ENCODE results near the gene SMOC2. TPM values are rescaled to one million over a fixed set of nuclear protein-coding genes. Genes with fewer than 3 reads are reported as not detected.

Gene SMOC2
- total and polyA plus RNA-seq, 2 of the 13 experiments (the other 11 are each of a cell fraction or from before 2014, with no cell fraction given) = not detected

DNA sequence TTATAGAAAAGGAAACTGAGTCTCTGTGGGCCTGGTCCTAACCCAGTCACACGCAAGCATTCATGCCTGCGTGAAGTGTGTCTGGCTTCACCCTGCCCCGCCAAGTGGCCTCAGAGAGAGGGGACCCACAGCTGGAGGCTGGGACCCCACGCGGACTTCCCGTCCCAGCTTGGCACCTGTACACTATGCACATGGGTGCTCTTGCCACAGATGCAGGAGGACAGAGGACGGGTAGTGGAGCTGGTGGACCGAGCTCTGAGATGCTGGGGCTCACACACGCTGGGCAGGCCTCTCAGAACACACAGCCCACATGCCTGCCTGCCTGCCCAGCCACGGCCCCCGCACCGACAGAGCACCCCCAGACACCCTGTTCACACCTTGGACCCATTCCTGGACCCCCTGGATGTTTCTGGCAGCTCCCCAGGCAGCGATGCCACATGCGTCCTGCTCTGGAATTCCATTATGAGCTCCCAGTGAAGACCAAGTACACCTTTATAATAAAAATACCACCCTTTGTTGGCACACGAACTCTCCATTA lies 24.9 kb upstream of the SMOC2 start (continued):
- TF ChIP-seq, protein P1, sequence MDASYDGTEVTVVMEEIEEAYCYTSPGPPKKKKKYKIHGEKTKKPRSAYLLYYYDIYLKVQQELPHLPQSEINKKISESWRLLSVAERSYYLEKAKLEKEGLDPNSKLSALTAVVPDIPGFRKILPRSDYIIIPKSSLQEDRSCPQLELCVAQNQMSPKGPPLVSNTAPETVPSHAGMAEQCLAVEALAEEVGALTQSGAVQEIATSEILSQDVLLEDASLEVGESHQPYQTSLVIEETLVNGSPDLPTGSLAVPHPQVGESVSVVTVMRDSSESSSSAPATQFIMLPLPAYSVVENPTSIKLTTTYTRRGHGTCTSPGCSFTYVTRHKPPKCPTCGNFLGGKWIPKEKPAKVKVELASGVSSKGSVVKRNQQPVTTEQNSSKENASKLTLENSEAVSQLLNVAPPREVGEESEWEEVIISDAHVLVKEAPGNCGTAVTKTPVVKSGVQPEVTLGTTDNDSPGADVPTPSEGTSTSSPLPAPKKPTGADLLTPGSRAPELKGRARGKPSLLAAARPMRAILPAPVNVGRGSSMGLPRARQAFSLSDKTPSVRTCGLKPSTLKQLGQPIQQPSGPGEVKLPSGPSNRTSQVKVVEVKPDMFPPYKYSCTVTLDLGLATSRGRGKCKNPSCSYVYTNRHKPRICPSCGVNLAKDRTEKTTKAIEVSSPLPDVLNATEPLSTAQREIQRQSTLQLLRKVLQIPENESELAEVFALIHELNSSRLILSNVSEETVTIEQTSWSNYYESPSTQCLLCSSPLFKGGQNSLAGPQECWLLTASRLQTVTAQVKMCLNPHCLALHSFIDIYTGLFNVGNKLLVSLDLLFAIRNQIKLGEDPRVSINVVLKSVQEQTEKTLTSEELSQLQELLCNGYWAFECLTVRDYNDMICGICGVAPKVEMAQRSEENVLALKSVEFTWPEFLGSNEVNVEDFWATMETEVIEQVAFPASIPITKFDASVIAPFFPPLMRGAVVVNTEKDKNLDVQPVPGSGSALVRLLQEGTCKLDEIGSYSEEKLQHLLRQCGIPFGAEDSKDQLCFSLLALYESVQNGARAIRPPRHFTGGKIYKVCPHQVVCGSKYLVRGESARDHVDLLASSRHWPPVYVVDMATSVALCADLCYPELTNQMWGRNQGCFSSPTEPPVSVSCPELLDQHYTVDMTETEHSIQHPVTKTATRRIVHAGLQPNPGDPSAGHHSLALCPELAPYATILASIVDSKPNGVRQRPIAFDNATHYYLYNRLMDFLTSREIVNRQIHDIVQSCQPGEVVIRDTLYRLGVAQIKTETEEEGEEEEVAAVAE (CRISPR knock-in tag; IDR thresholded peaks at IDR 0.05; ENCODE audit: borderline replicate concordance) = no peak
- no peak for TF ChIP-seq ZNF121 (CRISPR knock-in tag; IDR thresholded peaks at IDR 0.05)
- TF ChIP-seq ZNF605 (CRISPR knock-in tag; IDR thresholded peaks at IDR 0.05) = no peak
- no peak for TF ChIP-seq CHD2 (IDR thresholded peaks at IDR 0.05; ENCODE audit: low read depth, low read length)
- TF ChIP-seq WIZ (CRISPR knock-in tag; IDR thresholded peaks at IDR 0.05) = no peak
- TF ChIP-seq TFE3 (CRISPR knock-in tag; IDR thresholded peaks at IDR 0.05) = no peak

DNA sequence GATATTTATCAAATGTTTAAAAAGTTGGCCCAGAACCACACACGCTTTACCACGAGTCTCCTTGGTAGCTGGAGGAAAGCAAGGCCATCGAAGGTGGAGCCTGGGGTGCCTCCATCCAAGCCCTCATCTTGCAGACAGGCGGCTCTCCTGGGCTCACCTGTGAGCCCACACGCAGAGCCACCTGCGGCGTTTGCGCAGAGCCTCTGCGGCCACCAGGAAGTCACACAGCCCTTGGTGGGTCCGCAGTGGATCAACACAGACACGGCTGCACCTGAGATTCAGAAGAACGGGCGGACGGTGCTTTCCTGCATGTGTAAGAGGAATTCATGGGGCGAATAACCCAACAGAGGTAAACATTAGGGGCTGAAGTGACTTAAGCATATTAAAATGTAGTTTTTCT lies 24.5 kb upstream of the SMOC2 start:
- Histone ChIP-seq H3K27me3 (ENCODE audit: control insufficient read depth in 1 of 2, insufficient read depth in 2 of 2, low read length in 2 of 2) (peaks cover 22 to 95% of the 10 kb centered on the region in 2 experiments), H3K9me3 (ENCODE audit: low read length) (no peaks in the 10 kb centered on the region), H2AFZ (ENCODE audit: low read length) (no peak overlapping the region), H3K36me3 (replicated peaks in 1 of 2; ENCODE audit: control insufficient read depth in 1 of 2, insufficient read depth in 2 of 2, low read length in 2 of 2) (no peaks in the 10 kb centered on the region), H3K4me2 (ENCODE audit: low read depth, low read length) (no peak overlapping the region), H3K27ac (ENCODE audit: extremely low read length, insufficient read depth, low read length) (no peak overlapping the region), H3K4me1 (ENCODE audit: insufficient read depth, low read length) (no peaks in the 10 kb centered on the region), H4K20me1 (ENCODE audit: insufficient read depth, low read length) (no peaks in the 10 kb centered on the region; the same call in 1 of the 2 replicates), H3K4me3 (replicated peaks in 1 of 3; ENCODE audit: insufficient read depth in 1 of 3, low read depth in 2 of 3, low read length in 3 of 3) (no peak overlapping the region), H3K79me2 (ENCODE audit: insufficient read depth, low read length) (no peaks in the 10 kb centered on the region), H3K9ac (ENCODE audit: insufficient read depth, low read depth, low read length) (no peak overlapping the region)
- DNase-seq (ENCODE audit: low spot score) = no peak
- BruUV-seq (replicated peaks) = no TSS peak
- 49% methylated on average over 15 of the region's 15 CpGs for WGBS (ENCODE audit: low lambda C conversion rate)
- POLR2A ChIA-PET = no interaction called here
- CTCF ChIA-PET (ENCODE audit: low intra/inter-chr PET ratio, low total read pairs) = no interaction called here
- no peak for TF ChIP-seq MEF2D (CRISPR knock-in tag; IDR thresholded peaks at IDR 0.05)
- no peak for TF ChIP-seq SP1 (IDR thresholded peaks at IDR 0.05)
- no peak for TF ChIP-seq SP1 (CRISPR knock-in tag; IDR thresholded peaks at IDR 0.05)
- no peak for TF ChIP-seq ZNF644 (CRISPR knock-in tag; IDR thresholded peaks at IDR 0.05; ENCODE audit: low read depth)
- TF ChIP-seq ZNF878 (CRISPR knock-in tag; IDR thresholded peaks at IDR 0.05) = no peak
- TF ChIP-seq ZSCAN5A (CRISPR knock-in tag; IDR thresholded peaks at IDR 0.05; ENCODE audit: borderline replicate concordance) = no peak
- TF ChIP-seq CHD4 (IDR thresholded peaks at IDR 0.05; ENCODE audit: borderline replicate concordance, low read length) = no peak
- no peak for TF ChIP-seq ZNF264 (CRISPR knock-in tag; IDR thresholded peaks at IDR 0.05)
- no peak for FAIRE-seq
- in situ Hi-C loops (cut with HindIII; ENCODE audit: extremely low pct_ligation_motif_present, low pct_unique_long_range_greater_than_20kb) (no loop called here), intact Hi-C loops (cut with micrococcal nuclease; ENCODE audit: unreplicated experiment) (no loop called here)
- ATAC-seq = no peak

Measured in HepG2 (cell line).